ENCODE measurements around the gene HAUS1.

DNA sequence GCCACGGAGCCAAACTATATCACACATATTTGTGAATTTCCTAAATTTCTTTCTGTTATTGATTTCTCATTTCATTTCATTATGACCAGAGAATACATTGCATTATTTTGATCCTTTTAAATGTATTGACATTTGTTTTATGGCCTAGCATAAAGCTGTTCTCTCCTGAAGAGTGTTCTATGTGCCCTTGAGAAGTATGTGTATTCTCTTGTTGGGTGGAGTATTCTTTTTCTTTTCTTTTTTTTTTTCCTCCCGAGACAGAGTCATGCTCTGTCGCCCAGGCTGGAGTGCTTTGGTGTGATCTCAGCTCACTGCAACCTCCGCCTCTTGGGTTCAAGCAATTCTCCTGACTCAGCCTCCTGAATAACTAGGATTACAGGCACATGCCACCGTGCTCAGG is 5.2 kb downstream of the HAUS1 start:
- TF ChIP-seq, protein P1, sequence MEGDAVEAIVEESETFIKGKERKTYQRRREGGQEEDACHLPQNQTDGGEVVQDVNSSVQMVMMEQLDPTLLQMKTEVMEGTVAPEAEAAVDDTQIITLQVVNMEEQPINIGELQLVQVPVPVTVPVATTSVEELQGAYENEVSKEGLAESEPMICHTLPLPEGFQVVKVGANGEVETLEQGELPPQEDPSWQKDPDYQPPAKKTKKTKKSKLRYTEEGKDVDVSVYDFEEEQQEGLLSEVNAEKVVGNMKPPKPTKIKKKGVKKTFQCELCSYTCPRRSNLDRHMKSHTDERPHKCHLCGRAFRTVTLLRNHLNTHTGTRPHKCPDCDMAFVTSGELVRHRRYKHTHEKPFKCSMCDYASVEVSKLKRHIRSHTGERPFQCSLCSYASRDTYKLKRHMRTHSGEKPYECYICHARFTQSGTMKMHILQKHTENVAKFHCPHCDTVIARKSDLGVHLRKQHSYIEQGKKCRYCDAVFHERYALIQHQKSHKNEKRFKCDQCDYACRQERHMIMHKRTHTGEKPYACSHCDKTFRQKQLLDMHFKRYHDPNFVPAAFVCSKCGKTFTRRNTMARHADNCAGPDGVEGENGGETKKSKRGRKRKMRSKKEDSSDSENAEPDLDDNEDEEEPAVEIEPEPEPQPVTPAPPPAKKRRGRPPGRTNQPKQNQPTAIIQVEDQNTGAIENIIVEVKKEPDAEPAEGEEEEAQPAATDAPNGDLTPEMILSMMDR (IDR thresholded peaks at IDR 0.05; ENCODE audit: control extremely low read depth in 1 of 3, insufficient read depth in 1 of 3, low read depth in 1 of 3, low read length in 3 of 3) = no peak
- TF ChIP-seq NRF1 (IDR thresholded peaks at IDR 0.05; ENCODE audit: low read depth, low read length) = no peak
- TF ChIP-seq RFX5 (IDR thresholded peaks at IDR 0.05; ENCODE audit: borderline replicate concordance, low read depth, low read length) = no peak
- TF ChIP-seq TAF1 (IDR thresholded peaks at IDR 0.05; ENCODE audit: low read depth, low read length) = no peak
- TF ChIP-seq KDM4A (IDR thresholded peaks at IDR 0.05; ENCODE audit: low read depth, low read length, severe bottlenecking) = no peak
- TF ChIP-seq POLR2A (IDR thresholded peaks at IDR 0.05; ENCODE audit: control extremely low read depth in 1 of 2, low read depth in 2 of 2, low read length in 2 of 2) = no peak
- no peak for TF ChIP-seq ZNF274 (IDR thresholded peaks at IDR 0.05; ENCODE audit: borderline replicate concordance, extremely low read depth, low read length)
- TF ChIP-seq, protein P2, sequence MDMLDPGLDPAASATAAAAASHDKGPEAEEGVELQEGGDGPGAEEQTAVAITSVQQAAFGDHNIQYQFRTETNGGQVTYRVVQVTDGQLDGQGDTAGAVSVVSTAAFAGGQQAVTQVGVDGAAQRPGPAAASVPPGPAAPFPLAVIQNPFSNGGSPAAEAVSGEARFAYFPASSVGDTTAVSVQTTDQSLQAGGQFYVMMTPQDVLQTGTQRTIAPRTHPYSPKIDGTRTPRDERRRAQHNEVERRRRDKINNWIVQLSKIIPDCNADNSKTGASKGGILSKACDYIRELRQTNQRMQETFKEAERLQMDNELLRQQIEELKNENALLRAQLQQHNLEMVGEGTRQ (IDR thresholded peaks at IDR 0.05; ENCODE audit: low read length) = no peak
- TF ChIP-seq POLR2AphosphoS5 (IDR thresholded peaks at IDR 0.05; ENCODE audit: low read depth, low read length) = no peak
- TF ChIP-seq CHD1 (IDR thresholded peaks at IDR 0.05; ENCODE audit: low read depth, low read length) = no peak
- no peak for TF ChIP-seq JUN (IDR thresholded peaks at IDR 0.05; ENCODE audit: low read depth, low read length)
- no peak for TF ChIP-seq YY1 (IDR thresholded peaks at IDR 0.05; ENCODE audit: low read depth, low read length)
